GM19328 (cell line): Measurements from ENCODE around the gene INCENP.

ENCODE experiments used
- ATAC-seq: cut with Tn5 transposase; IDR thresholded peaks from one replicate; pipeline ENCODE4 v1.9.1; 2021; ENCODE audit warnings: mild to moderate bottlenecking, moderate library complexity; ENCODE audit not compliant: unreplicated experiment

The INCENP gene

DNA sequence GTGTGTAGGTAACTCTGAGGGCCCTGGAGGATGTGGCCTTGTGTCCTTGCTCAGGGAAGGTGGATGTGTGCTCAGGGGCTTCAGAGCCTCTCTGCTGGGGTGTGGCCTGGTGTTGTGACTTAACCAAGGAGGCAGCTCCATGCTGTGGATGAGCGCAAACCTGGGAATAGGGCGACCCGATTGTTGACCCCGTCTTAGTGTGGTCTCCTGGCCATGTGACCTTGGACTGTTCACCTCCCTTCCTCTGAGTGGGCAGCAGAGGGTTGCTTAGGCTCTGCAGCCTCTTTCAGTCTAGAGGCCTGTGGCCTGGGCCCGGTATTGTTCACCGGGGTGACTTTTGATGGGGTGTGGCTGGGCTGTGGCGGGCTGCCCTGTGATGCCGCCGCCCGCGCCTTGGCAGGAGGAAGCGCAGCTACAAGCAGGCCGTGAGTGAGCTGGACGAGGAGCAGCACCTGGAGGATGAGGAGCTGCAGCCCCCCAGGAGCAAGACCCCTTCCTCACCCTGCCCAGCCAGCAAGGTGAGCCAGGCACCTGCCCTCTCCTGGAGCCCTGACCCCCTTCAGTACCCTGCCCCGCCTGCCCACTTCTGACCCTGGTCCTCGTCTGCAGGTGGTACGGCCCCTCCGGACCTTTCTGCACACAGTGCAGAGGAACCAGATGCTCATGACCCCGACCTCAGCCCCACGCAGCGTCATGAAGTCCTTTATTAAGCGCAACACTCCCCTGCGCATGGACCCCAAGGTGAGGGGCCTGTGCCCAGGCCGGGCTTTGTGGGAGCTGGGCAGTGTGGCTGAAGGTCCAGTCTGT lies 16.7 kb downstream of the INCENP start:
- ATAC-seq: no peak

DNA sequence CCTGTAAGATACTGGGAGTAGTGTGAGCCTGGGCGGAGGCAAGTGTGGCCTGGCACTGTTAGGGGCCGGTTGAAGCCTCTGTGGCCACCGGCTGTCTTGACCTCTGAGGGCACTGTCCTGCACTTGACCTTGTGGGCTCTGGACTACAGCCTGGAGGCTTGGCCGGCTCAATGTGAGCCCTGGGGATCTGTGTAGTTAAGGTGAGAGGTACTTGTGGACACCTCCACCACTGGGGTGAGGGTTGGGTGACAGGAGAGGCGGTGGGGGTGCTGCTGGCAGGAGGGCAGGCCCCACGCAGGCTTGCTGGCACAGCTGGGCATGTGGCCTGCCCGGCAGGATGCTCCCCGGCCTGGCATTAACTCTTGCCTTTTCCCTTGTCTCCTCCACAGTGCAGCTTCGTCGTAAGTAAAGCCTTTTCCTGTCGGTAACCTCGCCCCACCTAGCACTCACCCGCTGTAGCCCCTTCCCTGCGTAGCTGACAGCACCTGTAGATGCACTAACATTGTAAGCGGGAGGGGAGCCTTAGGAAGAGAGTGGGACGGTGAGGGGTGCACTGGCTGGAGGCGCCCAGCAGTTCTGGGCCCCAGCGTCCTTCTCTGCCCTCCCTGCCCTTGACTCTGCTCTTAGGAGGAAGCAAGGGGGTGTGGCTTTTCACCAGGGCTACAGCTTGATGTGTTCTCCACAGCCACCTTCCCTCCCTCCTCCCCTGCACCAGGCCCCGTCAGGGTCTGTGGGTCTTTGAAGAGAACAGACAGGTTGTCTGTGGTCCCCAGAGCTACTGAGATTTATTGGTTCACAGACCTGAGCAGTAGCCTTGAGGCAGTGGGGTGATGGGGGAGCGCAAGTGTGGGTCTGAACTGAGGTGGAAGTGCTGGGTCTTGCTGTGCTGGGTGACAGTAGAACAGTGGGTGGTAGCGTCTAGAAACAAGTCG lies 17.6 kb downstream of the INCENP start:
- ATAC-seq: no peak

DNA sequence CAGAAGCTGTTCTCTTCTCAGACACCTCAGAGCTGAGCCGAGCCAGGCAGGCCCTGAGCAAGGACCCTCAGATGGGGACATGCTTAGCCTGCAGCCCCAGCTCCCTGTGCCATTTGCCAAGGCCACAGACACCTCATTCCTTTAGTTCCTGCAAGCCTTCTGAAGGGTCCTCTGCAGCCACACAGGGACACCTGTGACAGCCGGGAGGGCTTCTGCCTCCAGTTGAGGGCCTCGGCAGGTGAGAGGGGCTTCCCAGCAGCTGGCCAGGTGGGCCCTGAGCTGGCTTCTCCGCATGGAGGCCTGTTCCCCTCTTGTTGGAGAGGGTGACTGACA lies 18.2 kb downstream of the INCENP start:
- no peak for ATAC-seq

DNA sequence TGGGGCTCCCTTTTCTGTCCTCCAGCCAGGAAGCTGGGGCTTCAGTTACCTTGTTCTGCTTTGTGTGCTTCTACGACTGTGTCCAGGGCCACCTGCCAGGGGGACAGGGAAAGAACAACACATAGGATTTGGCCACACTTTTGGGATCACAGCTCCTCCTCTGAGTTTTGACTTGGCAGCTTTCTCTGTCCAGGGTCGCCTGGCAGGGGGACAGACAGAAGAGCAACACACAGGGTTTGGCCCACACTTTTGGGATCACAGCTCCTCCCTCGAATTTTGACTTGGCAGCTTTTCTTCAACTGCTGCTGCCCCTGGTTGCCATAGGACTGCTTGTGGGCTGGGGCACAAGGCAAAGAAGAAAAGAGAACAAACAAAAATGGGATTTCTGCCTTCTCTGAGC lies 19.1 kb downstream of the INCENP start:
- ATAC-seq: no peak

DNA sequence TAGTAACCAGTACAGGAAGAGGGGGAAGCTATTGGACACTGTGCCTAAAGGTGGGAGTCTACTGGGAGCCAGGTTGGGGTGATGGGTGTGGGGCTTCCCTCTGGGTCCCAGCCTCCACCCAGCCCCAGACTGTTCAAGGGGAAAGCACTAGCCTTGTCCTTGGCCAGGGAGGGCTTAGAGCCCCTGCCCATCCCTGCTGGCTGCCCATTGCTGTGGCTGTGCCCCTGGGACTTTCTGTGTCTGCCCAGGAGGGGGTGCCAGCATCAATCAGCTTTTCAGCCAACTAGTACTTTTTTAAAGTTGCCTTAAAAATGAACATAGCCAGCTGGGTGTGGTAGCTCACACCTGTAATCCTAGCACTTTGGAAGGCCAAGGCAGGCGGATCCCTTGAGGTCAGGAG lies 19.9 kb downstream of the INCENP start:
- ATAC-seq: no peak

DNA sequence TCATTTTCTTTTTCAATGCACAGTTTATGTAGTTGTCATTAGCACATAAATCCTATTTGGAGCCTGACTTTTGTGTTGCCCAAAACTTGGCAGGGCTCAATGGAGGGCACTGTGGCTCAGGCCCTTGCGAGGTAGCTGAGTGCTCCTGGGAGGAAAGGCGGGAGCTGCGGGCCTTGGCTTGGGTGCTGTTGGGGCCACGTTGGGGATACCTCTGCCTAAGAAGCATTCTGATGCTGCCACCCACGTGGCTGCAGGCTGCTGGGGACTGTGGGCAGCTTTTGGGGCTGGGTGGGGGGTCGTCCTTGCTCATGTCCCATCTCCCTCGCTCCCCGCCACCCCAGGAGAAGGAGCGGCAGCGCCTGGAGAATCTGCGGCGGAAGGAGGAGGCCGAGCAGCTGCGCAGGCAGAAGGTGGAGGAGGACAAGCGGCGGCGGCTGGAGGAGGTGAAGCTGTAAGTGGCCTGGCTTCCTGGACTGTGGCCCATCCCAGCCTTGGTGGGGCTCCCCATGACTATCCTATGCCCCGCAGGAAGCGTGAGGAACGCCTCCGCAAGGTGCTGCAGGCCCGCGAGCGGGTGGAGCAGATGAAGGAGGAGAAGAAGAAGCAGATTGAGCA lies 20.9 kb downstream of the INCENP start:
- no peak for ATAC-seq

DNA sequence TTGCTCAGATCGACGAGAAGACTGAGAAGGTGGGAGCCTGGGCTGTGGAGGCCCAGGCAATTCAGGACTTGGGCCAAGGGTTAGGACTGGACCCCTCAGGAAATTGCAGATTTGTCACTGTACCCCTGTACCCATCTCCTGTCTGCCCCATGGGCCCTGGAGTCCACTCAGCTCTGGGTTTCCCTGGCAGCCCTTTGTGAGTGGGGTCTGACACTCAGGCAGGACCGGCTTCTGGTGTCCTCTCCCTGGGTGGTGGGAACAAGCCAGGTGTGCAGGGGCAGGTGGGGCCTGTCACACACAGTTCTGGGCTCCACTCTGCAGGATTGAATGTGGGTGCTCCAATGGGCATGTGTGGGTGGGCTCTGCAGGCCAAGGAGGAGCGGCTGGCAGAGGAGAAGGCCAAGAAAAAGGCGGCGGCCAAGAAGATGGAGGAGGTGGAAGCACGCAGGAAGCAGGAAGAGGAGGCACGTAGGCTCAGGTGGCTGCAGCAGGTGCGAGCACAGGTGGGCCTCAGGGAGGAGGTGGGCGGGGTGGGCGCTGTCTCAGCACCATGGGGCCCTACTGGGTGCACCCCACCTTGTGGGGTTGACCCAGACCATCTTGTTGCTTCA lies 21.6 kb downstream of the INCENP start:
- ATAC-seq: no peak

DNA sequence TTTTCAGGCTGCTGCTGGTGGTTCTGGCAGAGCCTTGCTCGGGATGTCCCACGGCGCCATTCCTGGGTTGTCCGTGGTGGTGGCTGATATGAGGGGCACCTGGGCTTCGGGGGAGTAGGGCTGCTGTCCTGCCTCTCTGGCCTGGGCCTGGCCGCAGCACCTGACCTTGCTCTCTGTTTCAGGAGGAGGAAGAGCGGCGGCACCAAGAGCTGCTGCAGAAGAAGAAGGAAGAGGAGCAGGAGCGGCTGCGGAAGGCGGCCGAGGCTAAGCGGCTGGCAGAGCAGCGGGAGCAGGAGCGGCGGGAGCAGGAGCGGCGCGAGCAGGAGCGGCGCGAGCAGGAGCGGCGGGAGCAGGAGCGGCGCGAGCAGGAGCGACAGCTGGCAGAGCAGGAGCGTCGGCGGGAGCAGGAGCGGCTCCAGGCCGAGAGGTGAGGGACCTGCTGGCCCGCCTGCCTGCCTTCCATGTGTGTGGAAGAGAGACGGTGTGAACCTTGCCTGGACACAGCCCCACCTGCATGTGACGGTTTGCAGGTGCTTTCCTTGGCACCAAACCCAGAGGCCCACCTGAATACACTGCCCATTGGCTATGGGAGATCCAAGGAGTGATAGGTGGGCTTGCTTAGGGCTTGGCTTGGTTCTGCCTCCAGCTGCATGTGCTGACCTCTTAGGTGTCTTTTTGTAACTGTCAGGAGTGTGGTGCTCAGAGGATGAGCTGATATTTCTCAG lies 22.8 kb downstream of the INCENP start:
- ATAC-seq: no peak

DNA sequence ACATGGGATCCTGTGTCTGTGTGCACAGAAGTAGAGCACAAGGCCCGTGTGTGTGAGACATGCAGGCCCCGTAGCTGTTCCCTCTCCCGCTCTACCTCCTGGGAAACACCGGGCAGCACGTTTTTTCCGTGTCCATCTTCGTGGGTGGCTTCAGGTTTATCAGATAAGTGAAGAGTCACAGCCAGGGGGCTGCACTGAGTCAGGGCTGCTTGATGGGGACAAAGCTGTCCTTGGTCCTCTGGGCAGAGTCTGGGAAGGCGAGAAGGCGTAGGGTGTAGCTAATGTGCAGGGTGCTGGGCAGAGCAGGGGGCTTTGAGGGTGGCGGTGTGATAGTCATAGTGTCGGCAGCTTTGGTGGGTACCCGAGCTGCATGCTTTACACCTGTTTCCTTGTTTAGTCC lies 23.7 kb downstream of the INCENP start:
- ATAC-seq: no peak

DNA sequence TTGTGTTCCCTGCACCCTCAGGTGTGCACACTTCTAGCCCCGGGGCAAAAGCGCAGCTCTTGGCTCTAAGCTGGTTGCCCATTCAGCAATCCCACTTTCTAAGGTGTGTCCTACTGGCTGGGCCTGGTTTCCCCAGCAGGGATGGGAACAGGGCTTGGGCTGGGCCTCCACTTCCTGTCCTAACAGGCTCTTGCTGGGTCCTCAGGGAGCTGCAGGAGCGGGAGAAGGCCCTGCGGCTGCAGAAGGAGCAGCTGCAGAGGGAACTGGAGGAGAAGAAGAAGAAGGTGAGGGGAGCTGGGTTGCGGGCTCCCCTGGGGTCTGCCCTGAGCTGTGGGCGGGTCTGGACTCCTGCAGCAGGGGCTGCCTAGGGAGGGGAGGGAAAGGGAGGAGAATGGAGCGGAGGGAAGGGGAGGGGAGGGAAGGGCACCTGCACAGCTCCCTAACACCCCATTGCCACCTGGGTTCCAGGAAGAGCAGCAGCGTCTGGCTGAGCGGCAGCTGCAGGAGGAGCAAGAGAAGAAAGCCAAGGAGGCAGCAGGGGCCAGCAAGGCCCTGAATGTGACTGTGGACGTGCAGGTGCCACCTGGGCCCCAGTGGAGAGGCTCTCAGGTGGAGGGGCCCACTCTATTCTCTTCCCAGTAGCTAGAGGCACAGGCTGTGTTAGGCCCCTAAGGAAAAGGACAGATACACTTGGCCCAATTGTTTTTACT lies 24.6 kb downstream of the INCENP start:
- no peak for ATAC-seq

DNA sequence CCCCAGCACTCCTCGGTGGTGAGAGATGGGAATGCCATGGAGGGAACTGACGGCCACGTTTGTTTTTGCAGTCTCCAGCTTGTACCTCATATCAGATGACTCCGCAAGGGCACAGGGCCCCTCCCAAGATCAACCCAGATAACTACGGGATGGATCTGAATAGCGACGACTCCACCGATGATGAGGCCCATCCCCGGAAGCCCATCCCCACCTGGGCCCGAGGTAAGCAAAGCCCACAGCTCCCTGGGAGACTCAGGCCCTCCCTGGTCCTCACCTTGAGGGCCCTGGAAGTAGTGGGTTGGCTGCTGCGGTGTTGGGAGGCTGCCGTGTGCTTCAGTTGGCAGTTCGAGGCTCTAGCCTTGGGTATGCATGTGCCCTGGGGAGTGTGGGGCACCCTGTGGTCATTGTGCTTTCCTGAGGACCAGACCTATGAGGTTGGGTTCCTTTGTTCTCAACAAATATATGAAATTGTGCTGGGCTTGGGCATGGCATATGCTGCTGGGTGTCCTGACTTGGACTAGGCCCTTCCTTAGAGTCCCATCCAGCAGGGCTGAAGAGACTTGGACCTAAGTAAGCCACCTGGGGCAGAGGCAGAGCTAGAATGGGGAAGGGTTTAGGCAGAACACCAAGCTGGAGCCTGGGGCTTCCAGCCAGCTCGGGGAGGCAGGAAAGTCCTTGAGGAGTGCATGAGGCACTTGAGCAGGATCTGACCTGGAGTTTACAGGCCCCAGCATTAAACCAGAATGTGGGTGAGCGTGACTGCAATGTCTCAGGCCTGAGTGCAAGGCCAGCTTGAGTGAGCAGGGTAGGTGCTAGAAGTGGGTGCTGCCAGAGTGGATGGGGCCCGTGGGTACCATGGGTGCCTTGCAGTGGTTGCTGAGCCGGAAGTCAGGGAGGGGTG lies 26.4 kb downstream of the INCENP start:
- no peak for ATAC-seq

DNA sequence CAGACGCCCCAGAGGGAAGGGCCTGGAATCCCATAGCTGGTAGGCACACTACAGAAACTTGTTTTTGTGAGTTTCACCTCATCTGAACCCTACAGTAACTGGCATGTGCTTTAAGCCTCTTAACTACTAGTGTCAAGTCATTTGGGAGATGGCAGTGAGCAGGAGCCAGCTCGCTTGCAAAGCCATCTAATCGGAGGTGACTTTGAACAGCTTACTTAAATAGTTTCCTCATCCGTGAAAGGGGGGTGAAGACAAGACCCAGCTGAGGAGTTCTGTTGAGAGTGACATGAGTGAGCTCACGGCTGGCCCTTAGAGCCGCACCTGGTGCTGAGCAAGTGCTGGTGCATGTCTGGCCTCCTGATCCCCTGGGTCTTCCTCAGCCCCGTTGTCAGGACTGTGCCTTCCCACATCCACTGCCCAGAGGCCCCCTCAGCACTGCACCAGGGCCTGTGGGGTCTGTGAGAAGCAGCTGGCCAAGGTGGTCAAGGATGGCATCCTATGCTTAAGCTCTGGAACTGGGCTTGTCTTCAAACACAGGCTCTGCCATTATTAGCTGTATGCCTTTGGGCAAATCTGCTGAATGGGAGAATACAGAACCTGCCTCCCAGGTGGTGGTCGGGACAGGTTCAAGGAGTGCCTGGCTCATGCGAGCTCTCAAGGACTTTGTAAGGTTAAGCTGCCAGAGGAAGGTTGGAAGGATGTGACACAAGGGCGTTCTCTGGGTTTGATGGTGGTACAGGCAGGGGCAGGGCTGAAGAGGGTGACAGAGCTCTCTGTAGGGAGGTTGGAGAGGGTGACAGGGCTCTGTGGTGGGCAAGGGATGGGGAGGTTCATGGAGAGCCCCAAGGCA lies 27.3 kb downstream of the INCENP start:
- ATAC-seq: no peak

DNA sequence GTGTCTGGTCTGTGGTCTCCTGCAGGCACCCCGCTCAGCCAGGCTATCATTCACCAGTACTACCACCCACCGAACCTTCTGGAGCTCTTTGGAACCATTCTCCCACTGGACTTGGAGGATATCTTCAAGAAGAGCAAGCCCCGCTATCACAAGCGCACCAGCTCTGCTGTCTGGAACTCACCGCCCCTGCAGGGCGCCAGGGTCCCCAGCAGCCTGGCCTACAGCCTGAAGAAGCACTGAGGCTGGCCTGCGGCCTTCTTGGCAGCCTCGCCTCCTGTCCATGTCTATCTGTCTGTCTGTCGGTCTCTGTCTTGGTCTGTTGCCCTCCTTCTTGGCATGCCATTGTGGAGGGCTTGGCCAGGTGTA lies 27.9 kb downstream of the INCENP start:
- no peak for ATAC-seq

DNA sequence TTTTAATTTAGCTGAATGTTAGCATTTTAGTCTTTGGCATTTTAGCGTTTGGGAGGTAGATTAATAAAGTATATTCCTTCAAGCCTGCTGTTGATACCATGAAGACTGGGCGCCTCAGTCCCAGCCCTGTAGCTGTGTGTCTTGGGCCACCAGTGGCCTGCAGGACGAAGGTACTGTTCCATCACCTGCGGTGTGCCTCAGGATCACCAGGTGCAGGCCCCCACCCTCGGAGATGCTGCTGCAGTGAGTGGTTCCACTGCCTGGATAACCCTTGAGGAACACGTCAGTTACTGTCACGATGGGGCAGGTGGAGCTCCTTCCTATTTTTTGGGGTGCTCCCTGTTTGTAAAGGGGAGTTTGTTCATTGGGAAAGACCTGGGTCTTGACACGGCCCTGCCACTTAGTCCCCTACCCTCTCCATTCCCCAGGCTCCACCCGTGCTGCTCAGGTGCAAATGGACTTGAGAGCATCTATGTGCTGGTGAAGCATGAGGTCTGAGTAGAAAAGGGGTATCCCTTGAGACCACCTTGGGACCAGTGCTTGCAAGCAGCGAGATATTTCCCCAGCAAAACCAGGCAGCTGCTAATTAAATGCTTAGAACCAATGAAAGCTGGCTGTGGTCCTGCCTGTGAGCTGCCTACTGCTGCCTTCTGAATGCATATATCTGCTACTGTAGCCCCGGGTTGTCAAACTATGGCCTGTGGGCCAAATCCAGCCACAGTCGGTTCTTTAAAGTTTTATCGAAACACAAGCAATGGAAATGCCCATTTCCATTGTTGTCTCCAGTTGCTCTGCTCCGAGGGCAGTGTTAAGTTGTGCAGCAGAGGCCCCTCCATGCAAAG lies 28.7 kb downstream of the INCENP start:
- ATAC-seq: no peak

DNA sequence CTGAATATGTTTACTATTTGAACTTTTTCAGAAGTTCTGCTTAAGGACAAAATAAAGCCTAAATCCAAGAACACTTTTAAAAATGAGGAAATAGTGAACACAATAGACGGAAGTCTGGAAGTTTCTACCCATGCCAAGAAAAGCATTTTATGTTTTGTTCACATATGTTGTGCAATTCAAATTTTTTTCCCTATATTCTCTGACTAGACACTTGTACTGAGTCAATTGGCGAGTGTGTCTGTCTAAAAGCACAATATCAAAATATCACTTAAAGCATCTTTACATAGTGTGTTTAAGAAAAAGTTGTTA lies 29.2 kb downstream of the INCENP start:
- no peak for ATAC-seq

DNA sequence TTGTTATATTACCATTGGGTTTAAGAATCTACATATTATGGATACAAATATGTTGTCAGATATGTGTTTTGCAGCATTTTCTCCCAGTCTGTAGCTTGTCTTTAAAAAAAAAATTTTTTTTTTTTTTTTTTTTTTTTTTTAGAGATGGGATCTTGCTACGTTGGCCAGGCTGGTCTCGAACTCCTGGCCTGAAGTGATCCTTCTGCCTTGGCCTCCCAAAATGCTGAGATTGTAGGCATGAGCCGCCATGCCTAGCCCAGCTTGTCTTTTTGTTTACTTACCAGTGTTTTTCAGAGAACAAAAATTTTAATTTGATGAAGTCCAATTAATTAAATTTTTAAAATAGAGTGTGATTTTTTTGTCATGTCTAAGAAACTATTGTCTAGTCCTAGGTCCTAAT lies 29.8 kb downstream of the INCENP start:
- ATAC-seq: no peak

DNA sequence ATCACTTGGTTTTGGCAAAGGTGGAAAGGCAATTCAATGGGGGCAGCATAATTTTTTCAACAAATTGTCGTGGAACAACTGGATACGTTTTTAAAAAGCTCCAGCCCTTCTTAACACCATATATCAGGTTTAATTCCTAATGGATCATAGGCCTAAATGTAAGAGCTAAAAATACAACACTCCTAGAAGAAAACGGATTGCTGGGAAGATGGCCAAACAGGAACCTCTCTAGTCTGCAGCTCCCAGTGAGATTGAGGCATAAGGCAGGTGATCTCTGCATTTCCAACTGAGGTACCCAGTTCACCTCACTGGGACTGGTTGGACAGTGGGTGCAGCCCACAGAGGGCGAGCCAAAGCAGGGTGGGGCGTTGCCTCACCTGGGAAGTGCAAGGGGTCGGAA lies 33.8 kb downstream of the INCENP start:
- ATAC-seq: no peak

DNA sequence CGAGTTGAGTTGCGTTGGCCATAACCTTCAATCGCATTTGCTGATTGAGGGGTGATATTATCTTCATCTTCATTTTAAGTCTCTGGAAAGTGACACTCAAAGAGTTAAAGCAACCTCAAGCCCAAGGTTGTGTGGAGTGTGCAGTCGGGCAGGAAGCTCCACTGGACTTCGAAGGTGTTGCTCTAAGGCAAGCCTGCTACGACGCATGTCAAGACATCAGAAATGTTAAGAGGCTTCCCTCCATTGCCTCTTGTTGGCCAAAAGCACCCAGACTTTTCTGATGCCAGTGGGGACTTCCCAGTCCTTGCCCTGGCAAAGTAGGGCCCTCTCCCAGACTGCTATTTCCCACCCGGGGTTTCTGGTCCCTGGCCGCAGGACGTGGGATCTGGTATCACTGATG lies 42.6 kb downstream of the INCENP start:
- no peak for ATAC-seq
